Vagina (tissue), 2 donors: ENCODE measurements around the gene STK38L.

ENCODE experiments used
- CTCF ChIP-seq, 3 experiments: fragments of 450-650 bp in 2 of 3; fragments of 200-600 bp in 1 of 3; sonication (generic) in 1 of 3; IDR thresholded peaks; one replicate each; pipeline ENCODE4 v1.5.1; 2017 to 2019; ENCODE audit warnings: antibody characterized with exemption in 3 of 3, mild to moderate bottlenecking in 2 of 3, moderate library complexity in 2 of 3
- POLR2A ChIP-seq, 2 donors: fragments of 450-650 bp; IDR thresholded peaks; one replicate each; pipeline ENCODE4 v1.6.1; 2017; ENCODE audit warnings: antibody characterized with exemption in 2 of 2, mild to moderate bottlenecking in 2 of 2, moderate library complexity in 2 of 2
- POLR2AphosphoS5 ChIP-seq, 2 donors: sonication (generic); formaldehyde crosslinking; IDR thresholded peaks; one replicate each; pipeline ENCODE4 v1.9.0; 2017; ENCODE audit warnings: antibody characterized with exemption in 2 of 2, mild to moderate bottlenecking in 2 of 2, low read depth in 1 of 2; ENCODE audit not compliant: insufficient read depth in 1 of 2

GRCh38 chr12:27194644-27195043 lies 49.4 kb upstream of the STK38L start:
- no peak for TF ChIP-seq CTCF (IDR thresholded peaks at IDR 0.05)
- TF ChIP-seq POLR2AphosphoS5 (IDR thresholded peaks at IDR 0.05; ENCODE audit: insufficient read depth in 1 of 2, low read depth in 1 of 2) = no peak
- no peak for TF ChIP-seq POLR2A (IDR thresholded peaks at IDR 0.05)
